Keratinocyte (primary cell): Measurements from ENCODE around the gene SNX8.

Source experiments
- EZH2 ChIP-seq: IDR thresholded peaks from one replicate; pipeline ENCODE4 v1.6.1; 2012; ENCODE audit warnings: inconsistent platforms, mild to moderate bottlenecking, low read length, moderate library complexity
- TF ChIP-seq, protein P1 (sequence below), 3 experiments: IDR thresholded peaks in 1 of 3; conservative IDR thresholded peaks in 1 of 3; optimal IDR thresholded peaks in 1 of 3; 2 replicates in 2 of 3; 3 replicates in 1 of 3; pipeline versions ENCODE3 to v1.5.1; 2011; ENCODE audit warnings: low read length in 3 of 3, mild to moderate bottlenecking in 3 of 3, moderate library complexity in 2 of 3, control low read depth in 1 of 3, inconsistent platforms in 1 of 3; ENCODE audit not compliant: insufficient read depth in 2 of 3; ENCODE audit errors: extremely low read depth in 1 of 3

DNA sequence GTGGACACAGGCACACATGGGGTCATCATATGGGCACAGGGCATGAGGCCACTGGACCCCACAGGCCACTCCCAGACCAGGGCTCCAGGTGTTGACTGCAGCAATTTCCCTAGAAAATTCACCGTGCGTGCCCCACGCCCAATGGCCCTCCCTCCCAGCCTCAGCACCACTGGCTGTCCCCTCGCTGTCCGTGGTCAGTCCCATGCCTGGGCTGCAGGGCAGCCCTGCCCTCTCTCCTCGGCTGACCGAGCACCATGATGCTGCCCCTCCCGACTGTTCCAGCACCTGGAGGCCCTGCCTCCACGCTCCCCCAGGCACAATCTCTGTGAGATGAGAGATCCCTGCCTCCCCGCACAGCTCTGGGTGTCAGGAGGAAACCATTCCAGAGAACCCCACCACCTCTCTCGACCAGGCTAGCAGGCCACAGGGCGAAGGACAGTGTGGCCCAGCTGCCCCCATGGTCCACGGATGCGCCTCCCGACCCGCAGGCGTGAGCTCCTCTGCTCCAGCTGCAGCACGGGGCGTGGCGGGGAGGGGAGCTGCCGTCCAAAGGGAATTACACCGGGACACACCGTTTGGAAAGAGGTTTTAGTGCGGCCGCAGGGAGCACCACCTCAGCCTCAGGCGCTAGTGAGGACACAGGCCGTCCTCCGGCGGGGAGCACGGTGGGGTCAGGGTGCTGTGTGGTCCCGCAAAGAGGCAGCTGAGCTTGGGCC is 59.7 kb downstream of the SNX8 start:
- TF ChIP-seq, protein P1, sequence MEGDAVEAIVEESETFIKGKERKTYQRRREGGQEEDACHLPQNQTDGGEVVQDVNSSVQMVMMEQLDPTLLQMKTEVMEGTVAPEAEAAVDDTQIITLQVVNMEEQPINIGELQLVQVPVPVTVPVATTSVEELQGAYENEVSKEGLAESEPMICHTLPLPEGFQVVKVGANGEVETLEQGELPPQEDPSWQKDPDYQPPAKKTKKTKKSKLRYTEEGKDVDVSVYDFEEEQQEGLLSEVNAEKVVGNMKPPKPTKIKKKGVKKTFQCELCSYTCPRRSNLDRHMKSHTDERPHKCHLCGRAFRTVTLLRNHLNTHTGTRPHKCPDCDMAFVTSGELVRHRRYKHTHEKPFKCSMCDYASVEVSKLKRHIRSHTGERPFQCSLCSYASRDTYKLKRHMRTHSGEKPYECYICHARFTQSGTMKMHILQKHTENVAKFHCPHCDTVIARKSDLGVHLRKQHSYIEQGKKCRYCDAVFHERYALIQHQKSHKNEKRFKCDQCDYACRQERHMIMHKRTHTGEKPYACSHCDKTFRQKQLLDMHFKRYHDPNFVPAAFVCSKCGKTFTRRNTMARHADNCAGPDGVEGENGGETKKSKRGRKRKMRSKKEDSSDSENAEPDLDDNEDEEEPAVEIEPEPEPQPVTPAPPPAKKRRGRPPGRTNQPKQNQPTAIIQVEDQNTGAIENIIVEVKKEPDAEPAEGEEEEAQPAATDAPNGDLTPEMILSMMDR (optimal IDR thresholded peaks at IDR 0.05 in 1 of 3, IDR thresholded peaks at IDR 0.05 in 1 of 3, conservative IDR thresholded peaks at IDR 0.05 in 1 of 3; ENCODE audit: extremely low read depth in 1 of 3, insufficient read depth in 2 of 3, low read length in 3 of 3): no peak
- no peak for TF ChIP-seq EZH2
